SK-N-MC (cell line): Measurements from ENCODE around the gene P2RX4.

Experiments
- EZH2 ChIP-seq: fragments of 200-600 bp; sonication (generic); IDR thresholded peaks from one replicate; pipeline ENCODE4 v1.6.1; 2017; ENCODE audit warnings: antibody characterized with exemption
- FOXP2 ChIP-seq: optimal IDR thresholded peaks from 2 replicates; pipeline ENCODE3; 2011; ENCODE audit warnings: mild to moderate bottlenecking, moderate library complexity; ENCODE audit not compliant: insufficient read depth; ENCODE audit errors: extremely low read length, control extremely low read depth
- POLR2AphosphoS5 ChIP-seq: IDR thresholded peaks from 2 replicates; pipeline ENCODE4 v1.6.1; 2012; ENCODE audit warnings: mild to moderate bottlenecking, low read depth, low read length, borderline replicate concordance

- TF ChIP-seq EZH2 (no peak), POLR2AphosphoS5 (no peak), FOXP2 (no peak)
These were observed 23.7 kb downstream of the P2RX4 start for GRCh38 chr12:121233628-121234020.
